AG20443 (cell line): ENCODE data around the gene DLG2.

ENCODE experiments used
- DNase-seq: peaks from one replicate; pipeline ENCODE4 v3.0.0; 2012; ENCODE audit warnings: low spot score, mixed read lengths

Gene DLG2

GRCh38 chr11:85558411-85558810 is 68.7 kb downstream of the DLG2 start:
- DNase-seq = no peak

- no peak for DNase-seq
These were observed 75.3 kb downstream of the DLG2 start for GRCh38 chr11:85551881-85552280.

- no peak for DNase-seq
These were observed 85.5 kb downstream of the DLG2 start for GRCh38 chr11:85541683-85542082.

DNA sequence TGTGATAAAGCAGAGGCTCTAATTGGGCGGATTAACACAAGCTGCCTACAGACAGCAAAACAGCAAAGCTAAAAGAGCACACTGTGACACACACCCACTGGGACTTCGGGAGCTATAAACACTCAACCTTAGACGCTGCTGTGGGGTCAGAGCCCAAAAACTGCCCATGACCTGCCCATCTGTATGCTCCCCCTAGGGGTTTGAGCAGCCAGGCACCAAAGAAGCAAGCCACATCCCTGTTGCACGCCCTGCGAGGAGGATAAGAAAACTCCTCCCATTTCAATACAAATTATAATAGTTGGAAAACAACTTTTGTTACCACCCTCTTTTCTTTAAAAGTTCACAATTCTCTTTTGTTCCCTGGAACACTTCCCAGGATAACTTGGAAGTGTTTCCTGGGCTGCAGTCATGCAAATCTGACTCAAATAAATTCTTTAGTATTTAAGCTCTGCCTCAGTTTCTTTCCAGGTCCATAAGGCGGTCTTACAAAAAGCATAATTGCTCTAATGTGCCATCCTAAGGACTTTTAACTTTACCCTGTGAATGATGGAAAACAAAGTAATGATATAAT is 86.4 kb downstream of the DLG2 start:
- no peak for DNase-seq

DNA sequence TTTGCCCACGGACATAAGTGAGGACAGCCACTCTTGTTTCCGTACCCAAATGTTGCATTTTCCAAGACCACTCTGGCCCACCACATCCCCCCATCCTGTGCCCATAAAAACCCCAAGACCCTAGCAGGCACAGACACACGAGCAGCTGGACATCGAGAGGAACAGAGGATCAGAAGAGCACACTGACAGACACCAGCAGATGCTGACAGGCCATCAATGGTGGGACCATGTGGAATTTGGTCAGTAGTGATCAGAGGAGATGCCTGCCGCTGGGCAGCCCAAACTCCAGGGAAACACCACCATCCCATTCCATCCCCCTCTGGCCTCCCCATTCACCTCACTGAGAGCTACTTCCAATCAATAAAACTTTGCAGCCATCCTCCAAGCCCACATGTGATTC is 87.0 kb downstream of the DLG2 start:
- no peak for DNase-seq

DNA sequence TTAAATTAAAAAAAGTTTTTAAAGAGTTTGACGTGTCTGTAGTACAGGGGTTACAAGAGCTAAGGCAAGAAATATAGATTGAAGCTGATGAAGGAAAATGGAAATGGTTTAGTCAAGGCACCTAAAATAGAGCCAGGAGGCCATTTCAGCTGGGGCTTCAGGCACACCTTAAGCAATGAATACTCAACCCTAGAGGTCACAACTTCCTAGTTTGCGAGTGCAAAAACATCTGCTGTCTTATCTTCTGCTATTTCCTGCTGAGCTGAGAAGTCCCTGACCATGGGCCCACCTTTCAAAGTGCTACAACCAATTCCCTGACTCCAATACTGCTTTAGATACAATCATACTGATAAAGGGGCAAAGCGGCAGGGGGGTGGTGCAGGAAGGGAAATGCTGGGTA is 87.4 kb downstream of the DLG2 start:
- no peak for DNase-seq

DNA sequence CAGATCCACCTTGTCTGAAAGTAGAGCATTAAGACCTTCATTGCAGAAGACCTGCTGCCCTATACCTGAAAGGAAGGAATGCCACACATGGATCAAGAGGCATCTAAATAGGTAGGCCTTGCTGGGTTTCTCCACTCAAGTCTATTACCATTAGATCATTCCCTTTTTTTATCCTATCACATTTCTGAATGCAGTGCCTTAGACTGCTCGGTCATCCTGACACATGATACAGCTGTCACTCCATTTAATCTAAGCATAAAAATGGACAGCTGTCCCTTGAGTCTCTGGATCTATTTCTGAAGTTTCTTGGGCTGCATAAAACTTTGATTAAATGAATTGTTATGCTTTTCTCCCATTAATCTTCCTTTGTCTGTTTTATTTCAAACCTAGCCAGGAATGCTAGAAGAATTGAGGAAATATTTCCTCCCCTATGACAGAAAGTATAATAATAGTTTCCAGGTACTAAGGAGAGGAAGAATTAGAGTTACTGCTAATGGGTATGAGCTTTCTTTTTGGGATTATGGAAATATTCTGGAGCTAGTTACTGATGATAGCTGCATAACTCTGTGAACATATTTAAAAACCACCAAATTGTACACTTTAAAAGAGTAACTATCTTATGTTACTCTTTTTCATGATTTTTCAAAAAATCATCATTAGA is 88.0 kb downstream of the DLG2 start:
- DNase-seq = no peak

DNA sequence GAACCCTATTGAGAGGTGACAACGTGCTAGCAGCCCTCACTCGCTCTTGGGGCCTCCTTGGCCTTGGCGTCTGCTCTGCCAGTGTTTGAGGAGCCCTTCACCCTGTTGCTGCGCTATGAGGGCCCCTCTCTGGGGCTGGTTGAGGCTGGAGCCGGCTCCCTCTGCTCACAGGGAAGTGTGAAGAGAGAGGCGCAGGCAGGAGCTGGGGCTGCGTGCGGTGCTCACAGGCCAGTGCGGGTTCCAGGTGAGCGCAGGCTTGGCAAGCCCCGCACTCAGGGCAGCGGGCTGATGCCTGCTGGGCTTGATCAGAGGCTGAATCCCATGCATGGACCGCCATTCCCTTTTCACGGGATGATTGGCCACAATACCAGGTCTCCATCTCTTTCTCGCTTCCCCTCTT is 90.7 kb downstream of the DLG2 start:
- DNase-seq = no peak

- DNase-seq = no peak
These were observed 92.3 kb downstream of the DLG2 start for GRCh38 chr11:85534806-85535205.

DNA sequence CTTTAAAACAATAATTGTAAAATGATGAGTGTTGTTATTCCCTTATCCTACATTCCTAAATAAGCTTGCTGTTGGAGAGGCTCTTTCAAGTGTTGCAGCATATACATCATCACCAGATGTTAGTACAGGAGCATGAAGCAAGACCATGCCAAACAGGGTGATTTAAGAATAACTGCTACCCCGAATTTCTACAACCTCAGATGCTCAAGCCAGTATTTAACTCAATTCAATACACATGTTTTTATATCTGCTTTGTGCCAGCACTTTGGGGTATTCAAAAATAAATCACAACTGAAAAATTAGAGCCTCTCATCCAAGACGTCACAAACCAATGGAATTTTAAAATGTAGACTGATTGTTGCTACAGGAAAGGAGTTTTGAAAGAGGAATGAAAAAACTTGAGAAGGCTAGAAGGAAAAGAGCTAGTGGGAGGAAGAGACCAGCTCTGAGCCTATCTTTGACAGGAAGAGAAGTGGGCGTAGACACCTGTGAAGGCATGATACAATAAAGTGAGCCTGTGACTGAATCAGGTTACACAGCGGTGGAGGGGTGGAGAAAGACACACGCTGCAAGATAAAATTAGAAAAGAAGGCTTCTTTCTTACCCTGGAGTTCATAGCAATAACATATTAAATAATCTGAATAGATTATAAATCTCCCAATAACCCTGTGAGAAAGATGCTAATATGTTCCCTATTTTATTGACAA is 95.8 kb downstream of the DLG2 start:
- DNase-seq = no peak

DNA sequence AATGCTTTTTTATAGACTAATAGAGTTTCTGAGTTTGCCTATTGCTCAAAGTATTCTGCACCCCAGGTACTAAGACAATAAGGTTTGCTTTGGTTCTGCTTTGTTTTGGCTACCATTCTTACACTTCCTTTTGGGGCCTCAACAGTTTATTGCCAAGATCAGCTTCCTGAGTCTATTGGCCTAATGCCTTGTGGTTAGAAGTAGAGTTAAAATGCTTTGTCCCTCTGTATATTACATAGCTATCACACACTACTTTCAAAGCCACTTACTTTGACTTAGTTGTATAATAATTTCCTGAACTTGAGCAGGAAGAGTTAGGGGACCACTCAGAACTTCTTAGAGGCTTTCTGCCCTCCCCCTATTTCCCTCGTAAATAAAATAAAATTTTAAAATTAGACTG is 96.5 kb downstream of the DLG2 start:
- no peak for DNase-seq

GRCh38 chr11:85526564-85526963 is 100.6 kb downstream of the DLG2 start:
- no peak for DNase-seq

GRCh38 chr11:85525686-85526085 is 101.5 kb downstream of the DLG2 start:
- DNase-seq = no peak

GRCh38 chr11:85517272-85517671 is 109.9 kb downstream of the DLG2 start:
- DNase-seq = no peak

DNA sequence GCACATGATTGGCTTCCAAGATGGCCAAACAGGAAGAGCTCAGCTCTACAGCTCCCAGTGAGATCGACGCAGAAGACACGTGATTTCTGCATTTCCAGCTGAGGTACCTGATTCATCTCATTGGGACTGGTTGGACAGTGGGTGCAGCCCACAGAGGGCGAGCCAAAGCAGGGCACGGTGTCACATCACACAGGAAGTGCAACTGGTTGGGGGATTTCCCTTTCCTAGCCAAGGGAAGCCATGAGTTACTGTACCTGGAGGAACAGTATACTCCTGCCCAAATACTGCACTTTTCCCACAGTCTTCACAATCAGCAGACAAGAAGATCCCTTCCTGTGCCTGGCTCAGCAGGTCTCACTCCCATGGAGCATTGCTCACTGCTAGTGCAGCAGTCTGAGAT is 131.2 kb downstream of the DLG2 start:
- DNase-seq = no peak

DNA sequence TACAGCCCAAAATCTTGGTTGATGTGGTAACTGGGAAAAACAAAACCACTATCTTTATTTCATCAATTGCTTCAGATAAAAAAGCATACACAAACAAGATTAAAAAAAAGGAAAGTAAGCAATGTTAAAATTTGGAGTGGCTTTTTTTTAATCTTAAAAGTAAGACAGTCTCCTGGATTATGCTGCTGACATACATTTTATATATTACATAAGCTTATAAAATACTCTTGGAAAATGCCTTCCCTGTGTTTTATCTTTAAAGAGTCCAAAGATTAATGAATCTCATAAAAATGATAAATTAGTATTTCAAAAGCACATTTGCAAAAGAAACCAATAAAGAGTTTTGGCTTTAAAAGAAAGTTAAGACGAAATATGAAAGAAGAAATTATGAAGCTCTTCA is 132.7 kb downstream of the DLG2 start:
- no peak for DNase-seq

GRCh38 chr11:85485902-85486301 is 141.2 kb downstream of the DLG2 start:
- DNase-seq = no peak

DNA sequence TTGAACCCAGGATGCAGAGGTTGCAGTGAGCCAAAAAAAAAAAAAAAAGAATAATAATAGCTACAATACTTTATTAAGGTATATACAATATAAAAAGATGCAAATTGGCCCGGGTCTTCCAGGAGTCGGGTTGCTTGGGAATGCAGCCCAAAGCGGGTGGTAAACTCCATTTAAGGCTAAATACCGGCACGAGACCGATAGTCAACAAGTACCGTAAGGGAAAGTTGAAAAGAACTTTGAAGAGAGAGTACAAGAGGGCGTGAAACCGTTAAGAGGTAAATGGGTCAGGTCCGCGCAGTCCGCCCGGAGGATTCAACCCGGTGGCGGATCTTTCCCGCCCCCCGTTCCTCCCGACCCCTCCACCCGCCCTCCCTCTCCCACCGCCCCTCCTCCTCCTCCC is 143.3 kb downstream of the DLG2 start:
- DNase-seq = no peak

DNA sequence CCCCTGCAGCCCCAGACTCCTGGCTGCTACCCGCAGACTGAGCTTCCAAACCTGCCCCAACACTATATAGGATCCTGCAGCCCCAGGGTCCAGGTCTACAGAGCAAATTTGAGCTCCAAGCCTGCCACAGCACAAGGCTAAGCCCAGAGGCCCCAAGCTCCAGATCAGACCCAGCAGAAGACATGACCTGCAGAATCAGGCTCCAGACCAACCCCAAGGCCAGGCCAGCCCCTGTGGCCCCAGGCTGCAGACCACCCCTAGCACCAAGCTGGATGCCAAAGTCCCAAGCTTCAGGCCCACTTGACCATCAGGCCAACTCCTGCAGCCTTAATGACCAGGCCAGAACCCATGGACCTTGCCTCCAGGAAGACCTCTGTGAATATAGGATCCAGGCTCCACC is 145.3 kb downstream of the DLG2 start:
- no peak for DNase-seq

DNA sequence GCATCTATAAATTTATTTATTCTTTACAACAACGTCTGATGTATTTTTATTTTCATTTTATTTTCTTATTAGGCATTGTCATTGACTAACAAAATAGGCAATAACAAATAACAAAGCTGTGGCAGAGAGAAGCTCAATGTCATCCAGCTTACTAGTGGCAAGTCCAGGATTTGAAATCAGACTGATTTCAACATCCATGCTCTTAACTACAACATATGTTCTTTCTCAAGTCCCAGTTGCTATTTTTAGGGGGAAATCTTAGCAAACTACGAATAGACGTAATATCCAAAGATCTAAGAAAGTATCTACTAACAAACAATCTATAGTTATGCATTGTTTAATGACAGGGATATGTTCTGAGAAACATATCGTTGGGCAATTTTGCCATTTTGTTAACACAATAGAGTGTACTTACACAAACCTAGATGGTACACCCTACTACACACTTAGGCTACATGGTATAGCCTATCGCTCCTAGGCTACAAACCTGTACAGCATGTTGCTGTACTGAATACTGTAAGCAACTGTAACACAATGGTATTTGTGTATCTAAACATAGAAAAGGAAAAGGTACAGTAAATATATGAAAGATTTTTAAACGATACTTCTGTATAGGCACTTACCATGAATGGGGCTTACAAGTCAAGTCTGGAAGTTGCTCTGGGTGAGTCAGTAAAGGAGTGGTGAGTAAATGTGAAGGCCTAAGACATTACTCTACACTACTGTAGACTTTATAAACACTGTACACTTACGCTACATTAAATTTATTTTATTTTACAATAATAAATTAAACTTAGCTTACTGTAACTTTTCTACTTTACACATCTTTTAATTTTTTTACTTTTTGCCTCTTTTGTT is 151.3 kb downstream of the DLG2 start:
- DNase-seq = no peak

GRCh38 chr11:85472953-85473352 is 154.2 kb downstream of the DLG2 start:
- DNase-seq = no peak

GRCh38 chr11:85464283-85464682 is 162.9 kb downstream of the DLG2 start:
- no peak for DNase-seq

DNA sequence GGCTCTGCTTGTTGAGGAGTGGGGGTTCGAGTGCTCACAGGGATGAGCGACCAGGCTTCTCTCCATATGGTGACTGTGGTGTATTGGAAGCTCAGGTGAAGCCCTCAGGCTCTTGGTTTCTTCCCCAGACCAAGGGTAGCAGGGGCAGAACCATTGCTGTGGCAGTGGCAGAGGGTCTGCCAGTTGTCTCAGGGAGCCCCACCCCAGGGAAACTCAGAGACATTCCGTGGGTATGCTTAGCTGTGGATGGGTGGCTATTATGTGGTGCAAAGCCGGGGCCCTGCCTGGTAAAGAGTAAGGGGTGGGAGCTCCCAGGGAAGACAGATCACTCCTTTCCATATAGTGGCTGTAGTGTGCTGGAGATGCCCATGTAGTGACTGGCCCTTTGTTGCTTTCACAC is 167.8 kb downstream of the DLG2 start:
- no peak for DNase-seq
